Fibroblast of skin of left quadriceps (primary cell): ENCODE results near the gene COMT.

Source experiments
- DNase-seq, 2 experiments: peaks; one replicate each; pipeline ENCODE4 v3.0.0-alpha.2; 2013; ENCODE audit warnings: low read depth in 2 of 2

Gene COMT

DNA sequence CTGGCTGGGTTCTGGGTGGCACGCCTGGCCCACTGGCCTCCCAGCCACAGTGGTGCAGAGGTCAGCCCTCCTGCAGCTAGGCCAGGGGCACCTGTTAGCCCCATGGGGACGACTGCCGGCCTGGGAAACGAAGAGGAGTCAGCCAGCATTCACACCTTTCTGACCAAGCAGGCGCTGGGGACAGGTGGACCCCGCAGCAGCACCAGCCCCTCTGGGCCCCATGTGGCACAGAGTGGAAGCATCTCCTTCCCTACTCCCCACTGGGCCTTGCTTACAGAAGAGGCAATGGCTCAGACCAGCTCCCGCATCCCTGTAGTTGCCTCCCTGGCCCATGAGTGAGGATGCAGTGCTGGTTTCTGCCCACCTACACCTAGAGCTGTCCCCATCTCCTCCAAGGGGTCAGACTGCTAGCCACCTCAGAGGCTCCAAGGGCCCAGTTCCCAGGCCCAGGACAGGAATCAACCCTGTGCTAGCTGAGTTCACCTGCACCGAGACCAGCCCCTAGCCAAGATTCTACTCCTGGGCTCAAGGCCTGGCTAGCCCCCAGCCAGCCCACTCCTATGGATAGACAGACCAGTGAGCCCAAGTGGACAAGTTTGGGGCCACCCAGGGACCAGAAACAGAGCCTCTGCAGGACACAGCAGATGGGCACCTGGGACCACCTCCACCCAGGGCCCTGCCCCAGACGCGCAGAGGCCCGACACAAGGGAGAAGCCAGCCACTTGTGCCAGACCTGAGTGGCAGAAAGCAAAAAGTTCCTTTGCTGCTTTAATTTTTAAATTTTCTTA lies 27.8 kb downstream of the COMT start:
- DNase-seq = no peak

DNA sequence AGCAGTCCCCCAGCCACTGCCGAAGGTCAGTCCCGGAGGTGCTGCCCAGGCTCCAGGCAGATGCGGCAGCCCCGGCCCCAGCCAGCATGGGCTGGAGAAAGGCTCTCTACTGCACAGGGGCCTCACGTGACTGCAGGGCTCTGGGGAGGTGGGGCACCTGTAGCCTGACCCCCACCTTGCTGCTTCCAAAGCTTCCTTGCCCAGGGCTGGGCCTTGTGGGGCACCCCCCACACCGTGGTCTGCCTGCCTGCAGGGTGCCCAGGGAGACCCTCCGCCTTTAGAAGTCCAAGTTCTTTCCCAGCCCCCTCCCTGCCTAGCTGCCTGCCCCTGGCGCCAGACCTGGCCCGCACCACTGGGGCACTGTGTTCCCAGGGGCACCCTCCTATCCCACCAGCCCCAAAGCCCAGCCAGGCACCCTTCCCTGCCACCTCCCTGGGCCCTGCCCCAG lies 28.5 kb downstream of the COMT start:
- no peak for DNase-seq

DNA sequence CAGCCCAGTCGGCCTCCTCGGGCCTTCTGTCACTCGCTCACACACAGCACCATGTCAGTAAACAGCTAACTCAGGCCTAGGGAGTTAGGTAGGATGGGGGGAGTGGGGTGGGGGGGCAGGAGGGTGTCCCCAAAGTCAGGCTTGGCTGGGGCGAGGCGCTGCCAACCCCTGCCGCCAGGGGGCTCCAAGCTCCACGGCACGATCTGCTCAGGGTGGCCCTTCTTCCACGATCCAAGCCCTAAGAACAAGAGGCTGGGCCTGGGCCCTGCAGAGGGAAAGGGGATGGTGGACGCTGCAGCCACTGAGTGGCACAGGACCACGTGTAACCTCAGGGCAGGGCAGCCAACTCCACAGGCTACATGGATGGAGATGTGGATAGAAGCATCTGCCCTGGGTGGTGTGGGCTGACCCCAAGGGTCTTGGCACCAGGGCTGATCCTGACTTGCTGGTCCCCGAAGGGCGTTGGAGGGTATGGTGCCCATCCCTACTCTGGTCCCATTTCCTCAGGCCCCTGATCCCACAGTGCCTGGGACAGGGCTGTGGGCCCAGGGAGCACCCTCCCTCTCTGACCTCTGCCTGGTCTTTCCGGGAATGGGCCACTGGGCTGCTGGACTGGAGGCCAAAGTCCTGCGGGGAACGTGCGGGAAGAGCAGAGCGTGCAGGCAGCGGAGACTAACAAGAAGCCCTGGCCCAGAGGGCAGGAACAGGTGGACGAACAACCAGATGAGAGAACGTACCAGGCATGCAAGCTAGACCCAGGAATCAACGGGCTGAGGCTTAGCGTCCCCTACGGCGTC lies 29.1 kb downstream of the COMT start:
- DNase-seq = no peak

DNA sequence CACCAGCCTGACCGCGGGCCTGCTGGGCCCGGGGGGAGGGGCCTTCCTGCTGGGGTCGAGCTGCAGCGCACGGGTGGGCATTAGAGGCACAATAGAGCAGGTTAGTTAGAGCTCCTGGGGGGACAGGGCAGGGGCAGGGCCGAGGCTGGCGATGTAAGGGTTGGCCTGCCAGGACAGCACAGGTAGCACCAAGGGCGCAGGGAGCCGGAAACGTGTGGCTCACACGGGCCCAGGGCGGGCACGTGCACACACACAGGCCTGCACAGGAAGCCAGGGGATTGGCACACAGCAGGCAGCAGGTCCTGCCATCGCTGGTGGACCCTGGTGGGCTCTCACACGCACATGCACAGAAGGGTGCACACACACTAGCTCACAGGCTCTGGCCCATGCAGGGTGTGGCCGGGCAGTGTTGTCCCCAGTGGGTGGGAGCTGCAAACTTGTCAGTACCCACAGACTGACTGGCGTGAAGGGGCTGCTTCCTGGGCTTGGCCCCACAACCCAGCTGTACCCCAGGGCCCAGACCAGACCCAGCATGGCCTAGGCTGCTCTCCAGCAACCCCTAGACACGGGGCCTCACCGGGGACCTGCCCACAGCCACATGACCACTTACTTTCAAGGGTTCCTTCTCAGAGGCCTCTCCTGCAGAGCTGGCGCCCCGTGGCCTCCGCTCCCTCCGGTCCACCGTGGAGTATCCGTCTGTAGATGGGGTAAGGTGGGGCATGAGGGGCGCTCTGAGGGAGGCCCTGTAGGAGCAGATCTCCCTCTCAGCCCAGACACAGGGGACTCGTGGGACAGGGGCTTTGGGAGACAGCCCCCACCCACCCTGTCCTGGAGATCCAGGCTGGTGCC lies 29.9 kb downstream of the COMT start:
- DNase-seq = no peak

DNA sequence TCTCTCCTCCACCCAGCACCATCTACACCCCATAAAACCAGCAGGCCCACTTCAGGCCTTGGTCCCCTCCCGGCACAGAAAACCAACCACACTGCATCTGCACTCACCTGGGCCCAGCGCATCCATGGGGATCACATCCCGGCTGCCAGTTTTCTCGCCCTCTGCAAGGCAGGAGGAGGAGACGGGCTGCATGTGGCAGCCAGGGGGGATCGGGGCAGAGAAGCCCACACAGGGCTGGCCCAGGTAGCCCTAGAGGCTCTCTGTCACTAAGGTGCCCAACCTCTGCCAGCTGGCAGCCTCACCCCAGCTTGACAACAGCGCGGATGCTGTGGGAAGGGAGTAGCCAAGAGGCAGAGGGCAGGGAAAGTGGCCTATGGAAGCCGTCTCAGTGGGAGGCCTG lies 30.7 kb downstream of the COMT start:
- DNase-seq = no peak

DNA sequence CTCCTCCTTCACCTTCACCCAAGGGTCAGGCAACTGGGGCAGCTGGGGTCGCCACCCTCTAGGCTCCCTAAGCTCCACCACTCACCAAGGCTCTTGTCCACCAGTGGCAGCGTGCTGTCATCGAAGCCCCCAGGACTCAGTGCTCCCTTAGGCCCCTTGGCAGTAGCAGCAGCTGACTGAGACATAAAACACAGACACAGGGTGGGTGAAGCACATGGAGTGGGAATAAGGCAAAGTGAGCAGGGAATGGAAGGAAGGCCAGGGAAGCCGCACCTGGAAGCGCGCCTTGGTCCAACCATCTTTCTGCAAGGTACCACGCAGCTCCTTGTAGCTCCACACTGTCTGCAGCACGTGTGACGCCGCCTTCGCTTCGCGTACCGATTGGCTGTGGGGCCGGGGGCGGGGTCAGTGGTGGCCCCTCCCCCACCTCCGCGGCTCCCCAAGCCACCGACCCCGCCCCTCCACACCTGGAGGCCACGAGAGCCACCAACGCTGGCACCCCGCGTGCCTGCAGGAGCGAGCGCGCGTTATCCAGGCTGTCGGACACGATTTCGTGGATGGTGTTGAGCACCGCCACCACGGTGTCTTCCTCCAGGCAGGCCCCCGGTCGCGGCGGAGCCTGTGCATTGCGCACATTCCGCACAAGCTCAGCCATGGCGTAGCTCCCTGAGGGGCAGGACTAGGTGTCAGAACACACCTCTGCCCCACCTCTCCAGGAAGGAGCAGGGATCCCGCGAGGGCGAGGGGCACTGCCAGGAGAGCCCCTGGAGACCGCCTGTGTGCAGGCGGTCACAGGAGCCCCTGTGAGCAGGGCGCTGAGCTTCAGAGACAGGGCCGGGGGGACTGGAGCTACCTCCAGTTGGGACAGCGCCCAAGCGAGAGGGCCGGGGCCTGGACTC lies 31.3 kb downstream of the COMT start:
- DNase-seq = no peak

DNA sequence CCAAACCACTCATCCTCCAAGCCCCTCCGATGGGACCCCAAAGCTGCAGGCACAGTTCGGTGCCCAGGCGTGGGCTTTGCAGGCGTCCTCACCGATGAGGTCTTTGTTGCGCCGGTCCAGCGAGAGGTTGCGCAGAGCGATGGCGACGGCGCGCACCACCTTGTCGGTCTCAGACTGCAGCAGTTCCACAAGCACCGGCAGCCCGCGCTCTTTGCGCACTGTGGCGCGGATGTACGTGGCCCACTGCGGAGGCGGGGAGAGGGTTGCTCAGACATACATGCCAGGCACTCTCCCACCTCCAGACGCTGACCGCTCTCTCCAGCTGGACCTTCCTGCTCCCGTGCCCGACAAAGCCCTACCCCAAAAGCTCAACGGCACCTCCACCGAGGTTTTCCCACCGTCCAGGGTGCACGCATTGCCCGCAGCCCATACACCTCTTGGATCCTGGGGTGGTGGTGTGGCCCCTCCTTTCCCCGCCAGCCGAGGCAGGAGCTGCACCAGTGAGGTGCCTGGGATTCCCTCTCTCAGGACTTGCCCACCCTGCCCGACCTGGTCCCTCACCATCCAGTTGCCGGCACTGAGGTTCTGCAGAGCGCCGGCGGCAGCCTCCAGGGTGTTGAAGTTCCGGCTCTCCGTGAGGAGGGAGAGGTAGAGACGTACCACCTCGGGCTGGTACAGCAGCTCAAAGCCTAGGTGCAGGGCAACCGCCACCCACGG lies 32.1 kb downstream of the COMT start:
- DNase-seq = no peak

DNA sequence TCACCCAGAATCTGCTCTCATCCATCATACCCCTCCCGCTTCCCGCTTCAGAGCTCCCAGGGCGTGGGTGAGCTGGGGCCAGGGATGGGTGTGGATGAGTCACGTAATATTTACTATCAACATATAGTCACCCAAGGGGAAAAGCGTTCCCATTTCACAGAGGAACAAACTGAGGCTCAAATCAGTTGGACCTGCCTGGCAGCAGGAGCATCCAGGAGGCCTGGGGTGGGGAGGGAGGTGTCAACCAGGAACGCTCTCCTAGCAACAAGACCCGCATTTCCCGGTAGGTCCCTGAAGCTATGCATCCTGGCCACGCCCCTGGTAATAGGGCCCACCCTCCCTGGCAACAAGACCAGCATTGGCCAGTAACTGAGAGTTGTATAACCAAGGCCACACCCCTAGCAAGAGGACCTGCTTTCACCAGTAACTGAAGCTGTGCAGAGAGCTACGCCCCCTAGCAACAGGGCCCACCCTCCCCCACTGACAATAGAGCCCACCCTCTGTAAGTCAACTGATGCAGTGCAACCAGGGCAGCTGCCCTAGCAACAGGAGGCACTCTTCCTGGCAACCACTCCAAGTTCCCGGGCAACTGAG lies 32.8 kb downstream of the COMT start:
- DNase-seq = no peak

DNA sequence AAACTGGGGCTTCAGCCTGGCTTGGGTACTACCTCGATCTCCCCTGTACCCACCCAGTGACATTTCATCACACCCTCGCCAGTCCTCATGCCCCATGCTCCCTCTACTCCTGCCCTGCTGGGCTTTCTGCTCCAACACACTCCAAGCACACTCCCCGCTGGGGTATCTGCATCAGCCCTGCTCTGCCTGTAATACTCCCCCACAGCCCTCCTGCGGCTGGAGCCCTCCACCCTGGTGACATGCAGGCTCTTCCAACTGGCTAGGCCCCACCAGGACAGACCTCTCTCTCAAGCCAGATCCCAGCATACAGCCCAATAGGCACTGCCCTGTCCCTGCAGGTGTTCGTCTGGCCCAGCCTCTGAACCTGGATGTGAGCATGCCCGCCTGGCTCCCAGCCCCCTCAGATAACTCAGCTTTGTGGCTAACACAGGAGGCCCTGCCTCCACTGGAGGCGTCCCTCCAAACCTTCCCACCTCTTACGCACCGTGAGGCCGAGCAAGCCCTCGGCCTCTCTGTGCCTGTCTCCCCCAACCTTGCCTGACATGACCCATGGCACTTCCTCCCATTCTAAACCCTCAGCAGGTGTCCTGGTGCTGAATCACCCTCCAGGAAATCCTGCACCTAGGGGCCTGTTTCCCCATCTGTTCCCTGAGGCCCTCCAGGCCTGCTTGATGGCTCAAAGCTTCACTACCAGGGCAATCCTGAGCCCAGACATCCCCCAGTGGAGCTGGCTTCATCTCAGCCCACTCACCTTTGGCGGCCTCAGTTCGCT lies 33.5 kb downstream of the COMT start:
- DNase-seq = no peak

DNA sequence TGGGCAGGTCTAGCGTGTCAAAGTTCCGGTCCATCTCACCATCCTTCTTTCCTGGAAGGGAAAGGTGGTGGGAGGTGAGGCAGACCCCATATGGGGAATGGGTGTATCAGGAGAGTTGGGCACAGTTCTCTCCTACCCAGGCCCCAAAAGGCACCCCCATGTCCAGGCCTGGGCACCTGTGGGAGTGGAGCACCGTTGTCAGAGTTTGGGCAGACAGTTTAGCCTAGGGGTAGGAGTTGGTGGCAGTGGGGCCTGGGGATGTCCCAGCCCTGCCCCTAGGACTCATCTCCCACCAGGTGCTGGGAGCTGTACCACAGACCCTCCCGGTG lies 34.1 kb downstream of the COMT start:
- no peak for DNase-seq

DNA sequence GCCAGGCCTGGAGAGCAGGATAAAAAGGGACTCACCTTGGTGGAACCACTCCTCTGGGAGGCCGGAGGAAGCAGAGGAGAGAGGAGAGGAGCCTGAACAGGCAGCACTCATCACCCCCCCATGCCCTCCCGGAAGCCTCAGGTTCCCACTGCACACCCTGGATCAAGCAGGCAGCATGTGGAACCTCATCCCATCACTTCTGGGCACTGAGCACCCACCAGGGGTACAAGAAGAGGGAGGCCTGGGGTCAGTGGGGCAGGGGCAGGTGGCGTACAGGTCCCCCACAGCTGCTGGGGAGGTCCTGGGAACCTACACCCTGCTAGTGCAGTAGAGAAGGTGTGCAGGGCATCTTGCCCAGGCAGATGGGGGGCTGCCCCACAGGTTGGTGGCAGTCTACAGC lies 35.1 kb downstream of the COMT start:
- DNase-seq = no peak

DNA sequence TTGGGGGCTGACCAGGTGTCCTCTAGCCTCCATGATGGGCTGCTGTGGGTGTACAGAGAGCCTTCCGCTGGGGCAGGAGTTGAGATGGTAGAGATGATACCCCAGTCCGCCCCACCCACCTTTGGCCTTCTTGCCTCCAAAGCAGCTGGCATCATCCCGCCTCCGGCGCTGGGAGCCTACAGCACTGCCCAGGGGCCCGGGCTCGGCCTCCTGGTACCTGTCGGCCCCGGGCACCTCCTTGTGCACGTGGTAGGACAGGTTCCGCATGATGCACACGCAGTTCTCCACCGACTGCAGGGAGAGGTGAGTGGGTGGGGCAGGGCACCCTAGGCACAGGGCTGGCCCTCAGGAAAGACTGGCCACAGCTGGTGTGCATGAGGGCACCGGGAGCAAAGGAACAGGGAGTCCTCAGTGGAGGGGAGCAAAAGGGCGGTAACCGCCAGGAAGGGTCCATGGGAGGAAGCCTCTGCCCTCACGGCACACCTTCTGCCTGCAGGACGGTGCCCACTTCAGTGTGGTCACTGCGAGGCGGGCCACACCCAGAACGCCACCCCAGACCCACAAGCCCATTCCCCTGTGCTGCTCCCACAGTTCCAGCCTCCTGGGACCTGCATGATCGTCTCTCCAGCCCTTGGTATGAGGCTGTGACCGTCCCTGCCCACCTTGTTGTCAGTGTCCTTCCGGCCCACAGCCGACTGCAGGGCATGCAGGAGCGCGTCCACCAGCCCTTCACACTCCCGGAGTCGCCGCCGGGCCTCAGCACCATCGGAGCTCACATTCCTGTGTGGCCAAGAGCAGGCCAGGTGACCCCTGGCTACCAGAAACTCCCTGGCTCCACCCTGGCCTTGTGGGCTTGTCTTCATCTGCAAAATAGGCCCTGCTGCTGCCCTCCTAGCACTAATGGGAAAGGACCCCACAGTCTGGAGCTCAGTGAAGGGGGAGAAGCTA lies 36.0 kb downstream of the COMT start:
- no peak for DNase-seq

DNA sequence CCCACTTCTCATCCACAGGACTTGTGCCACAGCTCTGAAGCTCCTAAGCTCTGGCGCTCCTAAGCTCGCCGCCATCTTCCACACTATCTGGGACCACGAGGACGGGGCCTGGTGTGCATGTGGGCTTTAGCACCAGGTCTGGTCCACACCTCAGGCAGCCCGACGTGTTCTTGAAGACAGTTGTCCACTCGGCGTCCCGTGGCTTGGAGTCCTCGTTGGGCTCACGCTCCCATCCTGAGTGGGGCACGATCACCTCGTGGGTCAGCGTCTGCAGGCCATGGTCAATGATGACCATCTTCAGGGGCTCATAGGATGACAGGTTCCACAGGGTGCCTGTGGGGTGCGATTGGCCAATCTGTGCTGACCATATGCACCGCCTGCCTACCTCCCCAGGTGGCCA lies 37.2 kb downstream of the COMT start:
- DNase-seq = no peak

DNA sequence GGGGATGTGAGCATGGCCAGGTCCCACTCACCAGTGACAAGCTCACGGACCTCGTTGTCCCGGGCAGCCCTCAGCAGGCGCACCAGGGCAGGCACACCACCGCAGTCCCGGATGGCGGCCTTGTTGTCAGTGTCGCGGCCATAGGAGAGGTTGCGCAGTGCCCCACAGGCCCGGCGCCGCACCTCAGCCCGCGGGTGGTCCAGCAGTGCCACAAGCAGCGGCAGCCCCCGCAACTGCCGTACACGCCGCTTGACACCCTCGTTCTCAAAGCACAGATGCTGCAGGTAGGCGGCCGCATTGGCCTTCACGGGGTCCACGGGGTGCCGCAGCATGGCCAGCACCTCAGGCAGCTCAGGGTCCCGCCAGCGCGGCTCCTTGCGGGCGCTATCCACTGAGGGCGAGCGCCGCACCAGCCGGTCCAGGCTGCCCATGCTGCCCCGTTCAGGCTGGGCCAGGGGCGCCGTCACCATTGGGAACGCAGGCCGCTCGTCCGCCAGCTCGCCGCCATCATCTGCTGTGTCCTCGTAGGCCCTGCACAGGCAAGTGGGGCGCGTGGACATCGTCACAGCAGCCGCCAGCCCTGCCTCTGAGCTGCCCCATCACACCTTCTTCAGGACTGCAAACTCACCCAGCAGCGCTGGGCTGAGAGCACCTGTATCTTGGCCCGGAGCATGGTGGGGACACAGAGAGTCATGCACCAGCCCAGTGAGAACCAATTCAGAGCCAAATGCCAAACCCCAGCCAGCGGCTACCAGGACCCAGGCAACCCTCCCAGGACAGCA lies 38.3 kb downstream of the COMT start:
- no peak for DNase-seq

DNA sequence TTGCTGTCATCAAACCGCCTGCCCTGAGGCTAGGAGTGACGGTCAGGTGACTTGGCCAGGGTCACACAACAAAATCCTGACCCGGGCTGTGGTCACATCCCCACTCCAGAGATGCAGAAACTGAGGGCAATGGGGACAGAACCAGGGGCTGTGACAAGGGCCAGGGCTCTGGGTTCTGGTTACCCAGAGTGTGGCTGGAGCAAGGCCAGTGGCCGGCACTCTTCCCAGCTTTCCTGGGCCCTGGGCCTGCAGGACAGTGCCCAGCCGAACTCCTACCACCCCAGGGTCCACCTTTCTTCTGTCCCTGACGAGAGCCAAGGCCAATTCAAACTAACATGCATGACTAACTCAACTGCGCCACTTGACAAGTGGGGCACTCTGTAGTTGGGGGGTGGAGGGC lies 39.2 kb downstream of the COMT start:
- no peak for DNase-seq

DNA sequence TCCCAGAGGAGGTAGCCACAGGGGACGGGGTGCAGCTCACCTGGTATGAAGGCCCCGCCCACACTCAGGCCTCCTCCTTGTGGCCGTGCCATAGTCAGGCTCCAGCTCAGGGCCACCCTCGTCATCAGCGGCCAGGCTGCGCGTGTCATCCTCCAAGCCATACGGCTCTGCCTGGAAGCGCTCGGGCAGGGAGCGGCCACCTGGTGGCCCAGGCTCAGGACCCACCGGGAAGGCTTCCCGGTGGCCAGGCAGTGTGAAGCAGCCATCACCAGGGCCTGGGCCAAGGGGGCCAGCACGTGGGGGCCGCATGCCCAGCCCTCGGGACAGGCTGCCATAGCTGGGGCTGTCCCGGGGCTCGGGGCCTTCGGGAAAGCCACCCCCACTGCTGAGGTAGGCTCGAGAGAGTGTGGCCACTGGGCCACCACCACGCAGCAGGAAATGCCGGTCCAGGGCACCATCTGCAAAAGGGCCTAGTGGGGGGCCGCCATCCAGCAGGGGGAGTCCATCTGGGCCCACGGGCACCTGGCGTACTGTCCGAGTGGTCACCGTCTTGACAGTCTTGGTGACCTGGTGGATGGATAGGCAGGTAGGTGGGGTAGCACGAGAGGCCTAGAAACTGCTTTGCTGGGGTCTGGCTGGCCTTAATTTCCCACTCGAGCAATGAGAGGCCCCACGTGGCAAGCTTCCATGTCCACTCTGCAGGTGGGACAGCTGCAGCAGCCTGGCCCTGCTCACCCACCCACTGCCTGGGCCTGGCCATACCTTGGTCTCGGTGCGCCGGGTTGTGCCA lies 39.8 kb downstream of the COMT start:
- no peak for DNase-seq
